ENCODE measurements around the gene TAF3. TPM values are rescaled to one million over a fixed set of nuclear protein-coding genes. Genes with fewer than 3 reads are reported as not detected.

TAF3 gene
- polyA plus RNA-seq, 1 donor (not counting 4 experiments of a cell fraction or from before 2014, with no cell fraction given): 2.0 TPM

- Histone ChIP-seq H3K36me3 (ENCODE audit: control insufficient read depth in 2 of 2, extremely low read depth in 1 of 2, insufficient read depth in 2 of 2, low read length in 2 of 2) (peaks cover 14 to 27% of the 10 kb centered on the region in 2 experiments), H3K9me3 (ENCODE audit: control insufficient read depth, low read depth, low read length) (no peaks in the 10 kb centered on the region), H3K9me1 (ENCODE audit: control insufficient read depth, extremely low read depth, insufficient read depth, low read length) (no peaks in the 10 kb centered on the region), H3K79me2 (ENCODE audit: control insufficient read depth, insufficient read depth, low read length) (peaks cover 87% of the 10 kb centered on the region), H3K4me1 (ENCODE audit: control insufficient read depth, extremely low read depth, insufficient read depth, low read length) (peaks cover 69% of the 10 kb centered on the region), H3K9ac (ENCODE audit: control insufficient read depth, extremely low read depth, insufficient read depth, low read length) (peak overlapping the region; percentile 86), H2AFZ (ENCODE audit: control insufficient read depth, low read length) (no peak overlapping the region), H3K27me3 (ENCODE audit: control insufficient read depth, extremely low read depth, insufficient read depth, low read length) (no peaks in the 10 kb centered on the region), H3K4me2 (ENCODE audit: control insufficient read depth, extremely low read depth, insufficient read depth, low read depth, low read length) (peak overlapping the region; percentile 95), H4K20me1 (ENCODE audit: control insufficient read depth, extremely low read depth, insufficient read depth, low read length) (no peaks in the 10 kb centered on the region), H3K4me3 (ENCODE audit: control insufficient read depth in 2 of 3, extremely low read depth in 1 of 3, insufficient read depth in 2 of 3, low read depth in 1 of 3, low read length in 3 of 3) (peak overlapping the region; percentile 82 to 97 (median 87)), H3K27ac (ENCODE audit: control insufficient read depth, insufficient read depth, low read length) (peak overlapping the region; percentile 82)
- FAIRE-seq: peak; percentile 87
- no peak for DNase-seq (ENCODE audit: low read depth, low spot score)
- TF ChIP-seq CTCF (optimal IDR thresholded peaks at IDR 0.05 in 1 of 3, IDR thresholded peaks at IDR 0.05 in 1 of 3, conservative IDR thresholded peaks at IDR 0.05 in 1 of 3; ENCODE audit: extremely low read depth in 1 of 3, insufficient read depth in 2 of 3, low read length in 3 of 3) (no peak), EZH2 (IDR thresholded peaks at IDR 0.05; ENCODE audit: low read length) (no peak)
- dilution Hi-C loops (cut with MboI; ENCODE audit: extremely low pct_ligation_motif_present, low sequenced_read_pairs): no loop called here
Observed at GRCh38 chr10:8059191-8059936, 241.1 kb downstream of the TAF3 start.

GRCh38 chr10:8060010-8060703 is 241.9 kb downstream of the TAF3 start:
- Histone ChIP-seq H3K27me3 (ENCODE audit: control insufficient read depth, extremely low read depth, insufficient read depth, low read length) (no peaks in the 10 kb centered on the region), H2AFZ (ENCODE audit: control insufficient read depth, low read length) (peak overlapping the region; percentile 2), H3K27ac (ENCODE audit: control insufficient read depth, insufficient read depth, low read length) (peak overlapping the region; percentile 82), H3K4me2 (ENCODE audit: control insufficient read depth, extremely low read depth, insufficient read depth, low read depth, low read length) (peak overlapping the region; percentile 95), H3K4me3 (ENCODE audit: control insufficient read depth in 2 of 3, extremely low read depth in 1 of 3, insufficient read depth in 2 of 3, low read depth in 1 of 3, low read length in 3 of 3) (peak overlapping the region; percentile 82 to 97 (median 87)), H3K9me1 (ENCODE audit: control insufficient read depth, extremely low read depth, insufficient read depth, low read length) (no peaks in the 10 kb centered on the region), H3K9ac (ENCODE audit: control insufficient read depth, extremely low read depth, insufficient read depth, low read length) (peak overlapping the region; percentile 86), H3K79me2 (ENCODE audit: control insufficient read depth, insufficient read depth, low read length) (peaks cover 84% of the 10 kb centered on the region), H3K9me3 (ENCODE audit: control insufficient read depth, low read depth, low read length) (no peaks in the 10 kb centered on the region), H3K36me3 (ENCODE audit: control insufficient read depth in 2 of 2, extremely low read depth in 1 of 2, insufficient read depth in 2 of 2, low read length in 2 of 2) (peaks cover 15 to 29% of the 10 kb centered on the region in 2 experiments), H3K4me1 (ENCODE audit: control insufficient read depth, extremely low read depth, insufficient read depth, low read length) (peaks cover 77% of the 10 kb centered on the region), H4K20me1 (ENCODE audit: control insufficient read depth, extremely low read depth, insufficient read depth, low read length) (no peaks in the 10 kb centered on the region)
- TF ChIP-seq EZH2 (IDR thresholded peaks at IDR 0.05; ENCODE audit: low read length): no peak
- no peak for TF ChIP-seq CTCF (optimal IDR thresholded peaks at IDR 0.05 in 1 of 3, IDR thresholded peaks at IDR 0.05 in 1 of 3, conservative IDR thresholded peaks at IDR 0.05 in 1 of 3; ENCODE audit: extremely low read depth in 1 of 3, insufficient read depth in 2 of 3, low read length in 3 of 3)
- dilution Hi-C loops (cut with MboI; ENCODE audit: extremely low pct_ligation_motif_present, low sequenced_read_pairs): no loop called here
- FAIRE-seq (peak; percentile 80), DNase-seq (ENCODE audit: low read depth, low spot score) (no peak)

Measured in keratinocyte (primary cell).